Measurements from ENCODE around the gene CORO1A.
"Not testable (repeated sequence)": the region's sequence is repeated elsewhere in the genome, so short reads cannot be mapped to it uniquely, and the experiment has no call there.

CORO1A gene

GRCh38 chr16:30209032-30209431, 25.6 kb downstream of the CORO1A start:
- H3K27ac ChIP-seq (ENCODE audit: low read depth, low read length); H3K9me3 ChIP-seq (ENCODE audit: low read length); H3K36me3 ChIP-seq (ENCODE audit: insufficient read depth, low read length); H3K4me1 ChIP-seq (ENCODE audit: insufficient read depth, low read length); H3K27me3 ChIP-seq (ENCODE audit: control insufficient read depth in 1 of 2, insufficient read depth in 2 of 2, low read length in 2 of 2); H3K9ac ChIP-seq (ENCODE audit: low read length); H3K4me3 ChIP-seq (ENCODE audit: low read depth in 1 of 2, low read length in 2 of 2): not testable (repeated sequence)

GRCh38 chr16:30211414-30211813, 28.0 kb downstream of the CORO1A start:
- not testable (repeated sequence) for H3K27me3 ChIP-seq (ENCODE audit: control insufficient read depth in 1 of 2, insufficient read depth in 2 of 2, low read length in 2 of 2); H3K27ac ChIP-seq (ENCODE audit: low read depth, low read length); H3K36me3 ChIP-seq (ENCODE audit: insufficient read depth, low read length); H3K4me3 ChIP-seq (ENCODE audit: low read depth in 1 of 2, low read length in 2 of 2); H3K4me1 ChIP-seq (ENCODE audit: insufficient read depth, low read length); H3K9me3 ChIP-seq (ENCODE audit: low read length); H3K9ac ChIP-seq (ENCODE audit: low read length)

GRCh38 chr16:30217082-30217481, 33.7 kb downstream of the CORO1A start:
- H3K4me1 ChIP-seq (ENCODE audit: insufficient read depth, low read length); H3K27ac ChIP-seq (ENCODE audit: low read depth, low read length); H3K9me3 ChIP-seq (ENCODE audit: low read length); H3K9ac ChIP-seq (ENCODE audit: low read length); H3K36me3 ChIP-seq (ENCODE audit: insufficient read depth, low read length); H3K27me3 ChIP-seq (ENCODE audit: control insufficient read depth in 1 of 2, insufficient read depth in 2 of 2, low read length in 2 of 2); H3K4me3 ChIP-seq (ENCODE audit: low read depth in 1 of 2, low read length in 2 of 2): not testable (repeated sequence)

Measured in muscle layer of colon (tissue), 2 donors.